ENCODE measurements around the gene RAD1. TPM values are rescaled to one million over a fixed set of nuclear protein-coding genes. Genes with fewer than 3 reads are reported as not detected.

RAD1 gene
- total RNA-seq, 1 donor from 2014 or later, result 5.7 TPM

- ATAC-seq (no peak), DNase-seq (ENCODE audit: low spot score) (no peak)
Measured at GRCh38 chr5:34867660-34868059, 47.6 kb downstream of the RAD1 start.

DNA sequence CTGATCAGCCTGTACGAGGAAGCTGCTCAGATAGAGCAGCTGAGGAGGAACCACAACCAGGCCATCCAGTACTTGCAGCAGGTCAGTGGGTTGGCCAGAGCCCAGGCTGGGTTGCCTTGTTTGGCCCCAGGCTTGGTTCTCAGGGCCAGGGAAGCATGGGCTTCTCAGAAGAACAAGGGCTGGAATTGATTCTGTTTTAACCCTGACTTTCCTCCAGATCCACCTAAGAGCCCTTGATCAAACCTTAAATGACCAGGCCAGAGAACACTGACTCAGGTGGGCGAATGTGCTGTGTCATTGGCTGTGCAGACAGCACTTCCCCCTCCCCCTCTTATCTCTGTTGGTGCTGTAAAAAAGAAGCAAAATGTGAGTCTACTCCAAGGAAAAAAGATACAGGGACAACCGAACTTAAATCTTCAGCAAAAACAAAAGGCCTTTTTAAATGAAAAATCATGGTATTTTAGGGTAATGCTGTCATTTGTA, 48.3 kb downstream of the RAD1 start:
- ATAC-seq, result peak; percentile 52
- no peak for DNase-seq (ENCODE audit: low spot score)

GRCh38 chr5:34865091-34865490, 50.2 kb downstream of the RAD1 start:
- DNase-seq (ENCODE audit: low spot score), result no peak
- ATAC-seq, result no peak

DNA sequence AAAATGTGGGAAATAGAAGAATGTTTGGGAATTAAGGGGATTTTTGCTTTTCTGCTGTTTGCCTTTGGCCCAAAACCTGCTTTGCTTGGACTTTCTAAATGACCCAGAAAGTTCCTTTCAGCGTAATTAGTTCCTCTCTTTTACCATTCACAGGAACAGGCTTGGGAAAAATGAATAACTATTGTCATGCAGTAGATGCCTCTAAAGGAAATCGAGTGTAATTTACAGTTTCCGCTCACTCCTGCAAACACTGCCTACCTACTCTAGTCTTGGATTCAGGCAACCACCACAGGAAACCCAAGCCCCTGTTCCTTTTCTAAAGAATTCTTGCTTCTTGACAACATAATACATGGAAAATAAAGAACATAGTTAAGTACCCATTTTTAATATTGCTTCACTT, 51.4 kb downstream of the RAD1 start:
- ATAC-seq (no peak), DNase-seq (ENCODE audit: low spot score) (no peak)

- DNase-seq (ENCODE audit: low spot score), result no peak
- no peak for ATAC-seq
Measured at GRCh38 chr5:34859253-34859652, 56.1 kb downstream of the RAD1 start.

- no peak for ATAC-seq
Measured at GRCh38 chr5:34858790-34859189, 56.5 kb downstream of the RAD1 start.

DNA sequence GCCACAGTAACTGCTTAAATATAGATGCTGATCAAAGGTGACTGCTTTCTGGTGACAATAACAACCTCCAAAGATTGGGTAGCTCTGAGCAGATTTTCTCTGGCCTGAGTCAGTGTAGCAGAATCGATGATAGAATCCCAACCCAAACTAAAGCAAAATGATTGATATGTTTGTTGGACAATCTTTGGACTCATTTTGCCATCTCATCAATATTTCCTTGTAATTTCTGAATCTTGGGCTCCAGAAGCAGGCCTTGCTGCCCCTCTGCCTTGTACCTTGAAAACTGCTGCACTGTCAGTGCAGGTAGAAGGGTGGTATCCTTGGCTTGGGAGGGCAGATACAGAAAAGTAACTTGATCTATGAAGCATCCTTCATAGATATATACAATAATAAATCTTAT, 57.4 kb downstream of the RAD1 start:
- ATAC-seq (no peak), DNase-seq (ENCODE audit: low spot score) (no peak)

More at GRCh38 chr5:34858790-34859189, 56.5 kb downstream of the RAD1 start:
- no peak for DNase-seq (ENCODE audit: low spot score)

GRCh38 chr5:34857161-34857560, 58.1 kb downstream of the RAD1 start:
- DNase-seq (ENCODE audit: low spot score), result no peak
- no peak for ATAC-seq

Other genes starting within 250 kb of the RAD1 start
- gene TTC23L, start 76.3 kb downstream of the RAD1 start, total RNA-seq, result not detected
- 4.6 TPM for gene BRIX1, start 207 bp upstream of the RAD1 start, total RNA-seq
- 18.5 TPM for gene DNAJC21, start 14.1 kb upstream of the RAD1 start, total RNA-seq
- 50.8 TPM for gene AGXT2, start 132.4 kb upstream of the RAD1 start, total RNA-seq